AG09319 (cell line): ENCODE measurements around the gene IFNL2.
"Not testable (repeated sequence)": the region's sequence is repeated elsewhere in the genome, so short reads cannot be mapped to it uniquely, and the experiment has no call there.

Experiments
- DNase-seq: peaks from one replicate; pipeline ENCODE4 v3.0.0-alpha.2; 2010; ENCODE audit warnings: low read depth; ENCODE audit errors: extremely low read depth
- CTCF ChIP-seq: IDR thresholded peaks from 2 replicates; pipeline ENCODE4 v1.5.1; 2011; ENCODE audit warnings: low read depth, mild to moderate bottlenecking, inconsistent platforms, low read length, moderate library complexity

IFNL2 gene

GRCh38 chr19:39270036-39270871 is 2.1 kb downstream of the IFNL2 start:
- TF ChIP-seq CTCF: no peak
- no peak for DNase-seq

- not testable (repeated sequence) for DNase-seq
Observed at GRCh38 chr19:39273859-39274258, 5.7 kb downstream of the IFNL2 start.

GRCh38 chr19:39275578-39275977 is 7.4 kb downstream of the IFNL2 start:
- no peak for TF ChIP-seq CTCF
- no peak for DNase-seq

GRCh38 chr19:39276740-39277139 is 8.5 kb downstream of the IFNL2 start:
- no peak for TF ChIP-seq CTCF

GRCh38 chr19:39277598-39277997 is 9.4 kb downstream of the IFNL2 start:
- DNase-seq: no peak
- TF ChIP-seq CTCF: no peak

More at GRCh38 chr19:39276740-39277139, 8.5 kb downstream of the IFNL2 start:
- DNase-seq: no peak

GRCh38 chr19:39282021-39282420 is 13.8 kb downstream of the IFNL2 start:
- no peak for TF ChIP-seq CTCF

GRCh38 chr19:39284032-39284431 is 15.8 kb downstream of the IFNL2 start:
- DNase-seq: no peak
- no peak for TF ChIP-seq CTCF

More at GRCh38 chr19:39282021-39282420, 13.8 kb downstream of the IFNL2 start:
- DNase-seq: no peak

- TF ChIP-seq CTCF: no peak
- no peak for DNase-seq
Observed at GRCh38 chr19:39293394-39293793, 25.2 kb downstream of the IFNL2 start.
